ENCODE results near the gene NCAM2.

Gene NCAM2

DNA sequence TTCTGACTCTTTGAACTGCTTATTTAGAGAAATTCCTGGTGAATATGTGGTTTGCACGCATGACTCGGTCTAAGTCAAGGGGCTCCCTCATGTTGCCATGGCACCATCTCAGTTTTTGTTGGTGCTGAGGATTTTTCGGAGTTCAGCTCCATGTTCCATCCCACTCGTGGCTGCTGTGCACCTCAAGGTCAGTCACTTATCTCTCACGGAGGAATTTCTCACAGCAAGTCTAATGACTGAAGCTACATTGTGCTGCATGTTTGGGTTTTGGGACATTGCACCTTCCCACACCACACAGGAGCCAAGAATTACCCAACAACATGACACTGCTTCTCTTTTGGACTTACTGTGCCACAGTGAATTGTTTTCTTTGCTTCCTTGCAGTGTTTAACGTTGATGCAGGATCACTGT is 269.9 kb downstream of the NCAM2 start:
- TF ChIP-seq, protein P1, sequence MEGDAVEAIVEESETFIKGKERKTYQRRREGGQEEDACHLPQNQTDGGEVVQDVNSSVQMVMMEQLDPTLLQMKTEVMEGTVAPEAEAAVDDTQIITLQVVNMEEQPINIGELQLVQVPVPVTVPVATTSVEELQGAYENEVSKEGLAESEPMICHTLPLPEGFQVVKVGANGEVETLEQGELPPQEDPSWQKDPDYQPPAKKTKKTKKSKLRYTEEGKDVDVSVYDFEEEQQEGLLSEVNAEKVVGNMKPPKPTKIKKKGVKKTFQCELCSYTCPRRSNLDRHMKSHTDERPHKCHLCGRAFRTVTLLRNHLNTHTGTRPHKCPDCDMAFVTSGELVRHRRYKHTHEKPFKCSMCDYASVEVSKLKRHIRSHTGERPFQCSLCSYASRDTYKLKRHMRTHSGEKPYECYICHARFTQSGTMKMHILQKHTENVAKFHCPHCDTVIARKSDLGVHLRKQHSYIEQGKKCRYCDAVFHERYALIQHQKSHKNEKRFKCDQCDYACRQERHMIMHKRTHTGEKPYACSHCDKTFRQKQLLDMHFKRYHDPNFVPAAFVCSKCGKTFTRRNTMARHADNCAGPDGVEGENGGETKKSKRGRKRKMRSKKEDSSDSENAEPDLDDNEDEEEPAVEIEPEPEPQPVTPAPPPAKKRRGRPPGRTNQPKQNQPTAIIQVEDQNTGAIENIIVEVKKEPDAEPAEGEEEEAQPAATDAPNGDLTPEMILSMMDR (IDR thresholded peaks at IDR 0.05), result no peak

DNA sequence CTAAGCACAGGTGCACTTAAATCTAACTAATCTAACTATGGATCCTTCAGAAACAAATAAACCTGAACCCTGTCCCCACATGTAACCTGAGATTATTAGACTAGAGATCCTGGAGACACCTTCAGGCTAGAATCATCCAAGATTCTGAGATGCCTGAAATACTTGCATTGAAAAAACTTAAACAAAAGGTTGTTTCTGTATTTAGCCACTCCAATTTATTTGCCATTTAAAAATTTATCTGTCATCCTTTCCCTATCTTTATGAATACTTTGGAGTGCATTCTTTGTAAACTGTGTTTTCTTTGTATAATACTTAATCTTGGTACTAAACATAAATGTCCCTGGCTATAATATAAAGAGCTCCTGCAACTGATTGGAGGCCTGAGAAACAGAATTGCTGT is 270.7 kb downstream of the NCAM2 start:
- TF ChIP-seq, protein P1 (IDR thresholded peaks at IDR 0.05), result no peak

DNA sequence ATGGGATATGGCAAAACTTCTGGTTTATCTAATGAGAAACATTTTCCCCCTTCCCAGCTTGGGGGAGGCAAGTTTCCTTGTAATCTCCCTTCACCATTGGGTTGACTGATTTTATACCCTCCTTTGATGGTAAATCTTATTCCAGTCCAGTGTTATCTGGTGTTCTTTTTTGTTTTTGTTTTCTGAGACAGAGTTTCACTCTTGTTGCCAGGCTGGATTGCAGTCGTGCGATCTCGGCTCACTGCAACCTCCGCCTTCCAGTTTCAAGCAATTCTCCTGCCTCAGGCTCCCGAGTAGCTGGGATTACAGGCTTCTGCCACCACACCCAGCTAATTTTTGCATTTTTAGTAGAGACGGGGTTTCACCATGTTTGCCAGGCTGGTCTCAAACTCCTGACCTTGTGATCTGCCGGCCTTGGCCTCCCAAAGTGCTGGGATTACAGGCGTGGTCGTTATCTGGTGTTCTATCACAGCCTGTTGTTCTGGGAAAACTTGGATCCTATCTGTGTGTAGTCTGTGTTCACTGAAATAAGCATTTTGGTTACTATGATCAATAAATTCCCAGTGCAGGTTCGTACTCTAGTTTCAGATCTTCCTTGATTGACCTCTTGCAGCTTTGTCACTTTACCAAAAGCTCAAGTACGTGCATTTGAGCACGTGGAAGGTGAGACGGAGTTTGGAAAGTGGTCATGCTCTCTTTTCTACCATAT is 281.1 kb downstream of the NCAM2 start:
- TF ChIP-seq, protein P1 (IDR thresholded peaks at IDR 0.05), result no peak

DNA sequence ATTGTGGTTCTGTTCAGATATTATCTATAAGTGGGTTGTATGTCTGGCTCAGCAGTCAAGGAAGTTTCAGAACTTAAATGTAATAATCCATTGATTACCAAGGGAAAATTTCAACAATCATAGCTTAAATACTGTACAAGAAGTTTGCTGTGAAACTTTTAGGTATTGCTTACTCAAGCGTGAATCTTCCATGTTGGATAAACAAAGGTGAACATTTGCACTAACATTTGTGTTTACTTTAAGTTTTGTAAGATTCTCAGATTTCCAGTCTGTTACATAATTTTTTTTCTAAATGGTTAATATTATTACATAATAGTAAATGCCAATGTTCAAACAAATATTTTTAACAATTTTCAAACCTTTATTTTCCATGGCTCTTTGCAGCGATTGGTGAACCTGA is 285.6 kb downstream of the NCAM2 start:
- TF ChIP-seq, protein P1 (IDR thresholded peaks at IDR 0.05), result no peak

DNA sequence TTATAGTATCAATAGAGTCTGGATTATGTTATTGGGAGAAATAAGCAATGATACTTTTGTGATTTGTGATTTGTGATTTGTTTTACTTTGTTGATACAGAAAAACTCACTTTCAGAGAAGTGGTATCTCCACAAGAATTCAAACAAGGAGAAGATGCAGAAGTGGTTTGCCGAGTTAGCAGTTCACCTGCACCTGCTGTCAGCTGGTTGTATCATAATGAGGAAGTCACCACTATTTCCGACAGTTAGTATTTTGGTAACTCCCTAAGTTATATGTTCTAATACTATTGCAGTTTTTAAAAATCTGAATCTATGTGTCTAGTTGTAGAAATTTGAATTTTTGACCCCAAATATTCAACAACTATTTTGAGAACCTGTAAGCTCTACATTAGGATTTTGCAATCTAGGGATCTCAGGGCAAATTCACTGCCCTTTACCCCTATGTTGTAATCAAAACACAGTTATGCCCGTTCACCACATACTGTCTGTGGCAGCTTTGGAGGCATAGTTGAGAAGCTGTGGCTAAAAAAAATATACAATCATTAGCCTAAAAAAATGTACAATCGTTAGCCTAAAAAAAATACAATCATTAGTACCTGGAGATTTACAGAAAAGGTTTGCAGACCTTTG is 288.1 kb downstream of the NCAM2 start:
- TF ChIP-seq, protein P1 (IDR thresholded peaks at IDR 0.05), result no peak

DNA sequence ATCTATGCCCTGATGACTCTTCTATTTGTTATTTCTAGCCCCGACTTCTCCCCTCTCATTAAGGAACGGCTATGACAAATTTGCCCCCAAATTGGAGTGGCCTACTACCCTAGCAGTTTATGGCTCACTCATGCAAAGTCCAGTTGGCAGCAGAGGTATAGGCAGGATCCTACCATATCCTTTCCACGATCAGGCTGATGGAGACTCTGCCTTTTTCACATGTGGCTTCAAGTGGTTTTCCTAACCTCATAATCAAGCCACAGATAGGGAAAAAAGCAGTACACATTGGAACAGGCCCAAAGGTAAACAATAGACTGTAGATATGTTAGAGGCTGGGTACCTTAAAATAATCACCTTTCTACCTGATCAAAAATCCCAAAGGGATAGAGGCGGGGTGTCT is 292.5 kb downstream of the NCAM2 start:
- TF ChIP-seq, protein P1 (IDR thresholded peaks at IDR 0.05), result no peak

DNA sequence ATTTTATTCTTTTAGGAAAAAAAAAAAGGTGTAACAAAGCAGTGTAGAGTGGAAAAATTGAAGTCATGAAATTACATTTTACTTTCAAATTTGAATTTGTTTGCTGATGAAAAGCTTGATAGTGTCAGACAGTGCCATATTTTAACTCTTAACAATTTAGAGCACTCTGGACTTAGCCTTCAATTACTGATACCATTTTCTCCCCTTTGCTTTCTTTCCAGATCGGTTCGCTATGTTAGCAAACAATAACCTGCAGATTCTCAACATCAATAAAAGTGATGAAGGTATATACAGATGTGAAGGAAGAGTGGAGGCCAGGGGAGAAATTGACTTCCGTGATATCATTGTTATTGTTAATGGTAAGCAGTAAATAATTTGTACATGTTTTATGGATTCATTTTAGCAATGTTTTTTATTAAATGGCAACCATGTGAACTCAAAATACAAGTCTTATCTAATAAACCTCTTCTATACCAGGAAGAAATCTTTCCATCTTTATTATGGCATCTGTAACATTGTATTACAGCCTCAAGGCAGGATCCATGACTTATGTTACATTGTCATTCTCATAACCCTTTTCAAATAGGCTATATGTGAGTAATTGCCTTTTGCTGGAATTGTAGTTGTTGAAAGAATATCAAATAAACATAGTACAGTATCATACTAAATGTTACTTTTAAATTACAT is 293.8 kb downstream of the NCAM2 start:
- TF ChIP-seq, protein P1 (IDR thresholded peaks at IDR 0.05), result no peak

Measured in LNCAP (cell line).